IPS DF 19.7 (cell line): ENCODE results near the gene GULP1.
A peak's percentile ranks its signal among the peaks of the same experiment; 100 is the strongest.
"Not testable (repeated sequence)": the region's sequence is repeated elsewhere in the genome, so short reads cannot be mapped to it uniquely, and the experiment has no call there.

Source experiments
- DNase-seq: peaks from one replicate; pipeline ENCODE4 v3.0.0-alpha.2; 2013; ENCODE audit warnings: low read depth, low spot score

Gene GULP1

GRCh38 chr2:188601391-188601790, 309.7 kb downstream of the GULP1 start:
- no peak for DNase-seq

- DNase-seq: no peak
Measured at GRCh38 chr2:188601927-188602326, 310.3 kb downstream of the GULP1 start.

- no peak for DNase-seq
Measured at GRCh38 chr2:188604579-188604978, 312.9 kb downstream of the GULP1 start.

- DNase-seq: not testable (repeated sequence)
Measured at GRCh38 chr2:188605609-188606584, 314.2 kb downstream of the GULP1 start.

GRCh38 chr2:188606596-188606995, 314.9 kb downstream of the GULP1 start:
- DNase-seq: not testable (repeated sequence)

- DNase-seq: peak; percentile 5
Measured at GRCh38 chr2:188607501-188607900, 315.8 kb downstream of the GULP1 start.

GRCh38 chr2:188609321-188610049, 317.8 kb downstream of the GULP1 start:
- no peak for DNase-seq

- DNase-seq: no peak
Measured at GRCh38 chr2:188610050-188610444, 318.4 kb downstream of the GULP1 start.

GRCh38 chr2:188610827-188611226, 319.2 kb downstream of the GULP1 start:
- no peak for DNase-seq

GRCh38 chr2:188619146-188619545, 327.5 kb downstream of the GULP1 start:
- DNase-seq: no peak

GRCh38 chr2:188620916-188621315, 329.2 kb downstream of the GULP1 start:
- no peak for DNase-seq

- DNase-seq: no peak
Measured at GRCh38 chr2:188622601-188623260, 331.1 kb downstream of the GULP1 start.

GRCh38 chr2:188623995-188624643, 332.4 kb downstream of the GULP1 start:
- DNase-seq: no peak

- DNase-seq: no peak
Measured at GRCh38 chr2:188627471-188627870, 335.8 kb downstream of the GULP1 start.

GRCh38 chr2:188628989-188629752, 337.5 kb downstream of the GULP1 start:
- DNase-seq: no peak

- DNase-seq: no peak
Measured at GRCh38 chr2:188629753-188630527, 338.3 kb downstream of the GULP1 start.

GRCh38 chr2:188631037-188631809, 339.5 kb downstream of the GULP1 start:
- no peak for DNase-seq

- DNase-seq: no peak
Measured at GRCh38 chr2:188634656-188635055, 343.0 kb downstream of the GULP1 start.
